Right lobe of liver (tissue), 6 donors: Measurements from ENCODE around the gene ADAMTS2. TPM values are rescaled to one million over a fixed set of nuclear protein-coding genes. Genes with fewer than 3 reads are reported as not detected.
A peak's percentile ranks its signal among the peaks of the same experiment; 100 is the strongest.

ENCODE experiments used
- ATAC-seq, 4 donors: fragments of 200-7000 bp; cut with Tn5 transposase; one replicate each; pipeline ENCODE4 v1.9.1; 2020; ENCODE audit warnings: mild to moderate bottlenecking in 4 of 4, moderate library complexity in 4 of 4
- DNase-seq, 3 donors: peaks; one replicate each; pipeline ENCODE4 v3.0.0-alpha.2; 2020
- H3K27ac ChIP-seq, 3 donors: fragments of 200-600 bp; one replicate each; pipeline ENCODE4 v1.8.0; 2022
- H3K27me3 ChIP-seq, 2 donors: fragments of 200-600 bp; one replicate each; pipeline ENCODE4 v1.8.0; 2022
- H3K36me3 ChIP-seq, 4 donors: fragments of 200-600 bp; sonication (generic) in 1 of 4; one replicate each; pipeline versions ENCODE4 v1.5.1 to v1.8.0; 2017 to 2022; ENCODE audit warnings: control low read depth in 1 of 4
- H3K4me1 ChIP-seq, 4 donors: fragments of 200-600 bp; sonication (generic) in 1 of 4; one replicate each; pipeline versions ENCODE4 v1.5.1 to v1.8.0; 2017 to 2022; ENCODE audit warnings: control low read depth in 1 of 4
- H3K4me3 ChIP-seq, 3 donors: fragments of 200-600 bp; one replicate each; pipeline ENCODE4 v1.8.0; 2022
- H3K9me3 ChIP-seq, 4 donors: fragments of 200-600 bp; sonication (generic) in 1 of 4; one replicate each; pipeline versions ENCODE4 v1.5.1 to v1.8.0; 2017 to 2022; ENCODE audit warnings: control low read depth in 1 of 4
- POLR2A ChIP-seq: fragments of 450-650 bp; IDR thresholded peaks from one replicate; pipeline ENCODE4 v1.6.1; 2017; ENCODE audit warnings: antibody characterized with exemption, mild to moderate bottlenecking
- WGBS: methylation state at CpG from one replicate; pipeline ENCODE4 v1.1.6; 2018; ENCODE audit warnings: low coverage, low lambda C conversion rate; ENCODE audit not compliant: insufficient coverage; ENCODE audit errors: missing lambda C conversion rate; 5-methylcytosine and 5-hydroxymethylcytosine counted together
- intact Hi-C, 2 donors: fragments of 100-400 bp; cut with DNase I; formaldehyde crosslinking; loops; one replicate each; pipeline versions ENCODE4 v1.11.2 to v1.14.1; 2022
- total RNA-seq, 6 experiments: library from RNA; depleted of rRNA in 2 of 6; stranded (reverse); fragments of >200 nt in 2 of 6; fragmentation: NEBNext Ultra II Directional in 3 of 6; extraction: Animal tissue kit (Norgen Biotek cat#: 25700) in 3 of 6; gene quantifications; one replicate each; pipeline versions ENCODE4 v1.1.0 to v1.2.4, GENCODE V29; 2016 to 2023
- TF ChIP-seq, protein P1 (sequence below), 4 donors: fragments of 200-600 bp in 3 of 4; fragments of 450-650 bp in 1 of 4; IDR thresholded peaks; one replicate each; pipeline versions ENCODE4 v1.5.1 to v1.8.0; 2016 to 2022; ENCODE audit warnings: antibody characterized with exemption in 4 of 4, mild to moderate bottlenecking in 2 of 4
- donor health status: DM: no; HTN: yes; CAD: no.
- donor health status: DM: no; HTN: no; CAD: no.
- donor health status: DM: no; HTN: no; CAD: no.
- donor health status: DM: no; HTN: yes; CAD: no.
- donor health status: DM: no; HTN: yes; CAD: no.

Gene ADAMTS2
- total RNA-seq, 6 experiments from 2014 or later: 6.3 to 18.9 (median 13.5) TPM

DNA sequence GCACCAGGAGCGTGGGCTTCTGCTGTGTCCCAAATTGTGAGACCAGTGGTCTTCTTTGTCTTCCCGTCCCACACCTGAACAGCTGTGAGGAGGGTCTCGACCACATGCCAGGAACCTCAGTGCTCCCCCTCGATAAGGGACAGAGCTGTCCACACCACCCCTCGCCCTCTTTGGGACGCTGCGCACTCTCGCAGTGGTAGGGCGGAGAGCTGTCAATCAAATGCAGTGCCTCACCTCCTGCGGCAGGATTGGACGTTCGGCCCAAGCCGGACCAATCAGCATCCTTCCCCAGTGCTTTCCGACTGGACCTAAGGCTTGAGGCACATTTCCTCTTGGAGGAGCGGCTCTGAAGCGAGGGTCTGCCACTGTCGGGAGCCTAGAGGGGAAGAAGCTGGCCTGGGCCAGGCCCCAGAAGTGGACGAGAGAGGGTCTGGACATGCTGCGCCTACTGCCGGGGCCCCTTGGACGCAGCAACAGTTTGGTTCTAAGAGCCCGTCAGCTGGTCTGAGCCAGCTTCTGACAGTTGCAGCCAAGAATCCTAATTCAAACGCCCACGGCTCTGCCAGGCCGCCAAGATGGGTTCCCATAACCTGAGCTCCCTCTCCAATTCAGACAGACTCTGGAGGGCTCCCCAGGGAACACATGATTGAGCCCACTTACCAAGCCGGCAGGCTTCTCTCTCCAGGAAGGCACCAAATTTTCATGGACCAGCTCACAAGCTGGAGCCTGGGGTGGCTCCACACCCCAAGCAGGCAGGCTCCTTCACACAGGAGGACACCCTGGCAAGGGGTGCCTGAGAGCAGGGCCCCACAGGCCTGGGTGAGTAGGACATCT lies 28.1 kb upstream of the ADAMTS2 start:
- DNase-seq (peak in 2 of 3 donors; percentile 36 to 42), ATAC-seq (no peak)
- Histone ChIP-seq H3K4me3 (no peak overlapping the region), H3K9me3 (no peaks in the 10 kb centered on the region), H3K36me3 (no peaks in the 10 kb centered on the region), H3K4me1 (no peaks in the 10 kb centered on the region), H3K27ac (no peak overlapping the region), H3K27me3 (no peaks in the 10 kb centered on the region)
- WGBS: 72% methylated on average over 15 of the region's 26 CpGs
- no peak for TF ChIP-seq POLR2A
- intact Hi-C loops: no loop called here

- WGBS: 64% methylated on average over 3 of the region's 14 CpGs
- no peaks in the 10 kb centered on the region for H3K36me3 ChIP-seq
- peak; percentile 10 to 36 (median 35) for DNase-seq
- no peak overlapping the region for H3K27ac ChIP-seq
- H3K4me1 ChIP-seq: no peaks in the 10 kb centered on the region
- H3K9me3 ChIP-seq: no peaks in the 10 kb centered on the region
- H3K27me3 ChIP-seq: no peaks in the 10 kb centered on the region
- TF ChIP-seq, protein P1, sequence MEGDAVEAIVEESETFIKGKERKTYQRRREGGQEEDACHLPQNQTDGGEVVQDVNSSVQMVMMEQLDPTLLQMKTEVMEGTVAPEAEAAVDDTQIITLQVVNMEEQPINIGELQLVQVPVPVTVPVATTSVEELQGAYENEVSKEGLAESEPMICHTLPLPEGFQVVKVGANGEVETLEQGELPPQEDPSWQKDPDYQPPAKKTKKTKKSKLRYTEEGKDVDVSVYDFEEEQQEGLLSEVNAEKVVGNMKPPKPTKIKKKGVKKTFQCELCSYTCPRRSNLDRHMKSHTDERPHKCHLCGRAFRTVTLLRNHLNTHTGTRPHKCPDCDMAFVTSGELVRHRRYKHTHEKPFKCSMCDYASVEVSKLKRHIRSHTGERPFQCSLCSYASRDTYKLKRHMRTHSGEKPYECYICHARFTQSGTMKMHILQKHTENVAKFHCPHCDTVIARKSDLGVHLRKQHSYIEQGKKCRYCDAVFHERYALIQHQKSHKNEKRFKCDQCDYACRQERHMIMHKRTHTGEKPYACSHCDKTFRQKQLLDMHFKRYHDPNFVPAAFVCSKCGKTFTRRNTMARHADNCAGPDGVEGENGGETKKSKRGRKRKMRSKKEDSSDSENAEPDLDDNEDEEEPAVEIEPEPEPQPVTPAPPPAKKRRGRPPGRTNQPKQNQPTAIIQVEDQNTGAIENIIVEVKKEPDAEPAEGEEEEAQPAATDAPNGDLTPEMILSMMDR (IDR thresholded peaks at IDR 0.05): no peak
- no peak for TF ChIP-seq POLR2A
- no peak overlapping the region for H3K4me3 ChIP-seq
- intact Hi-C loops: no loop called here
- no peak for ATAC-seq
These were observed 26.7 kb upstream of the ADAMTS2 start for GRCh38 chr5:179371681-179372680.

GRCh38 chr5:179371121-179371510 lies 25.9 kb upstream of the ADAMTS2 start:
- no peak for ATAC-seq
- no peak for DNase-seq
- H3K4me3 ChIP-seq: no peak overlapping the region
- H3K27me3 ChIP-seq: no peaks in the 10 kb centered on the region
- 62% methylated on average over 5 of the region's 5 CpGs for WGBS
- intact Hi-C loops: no loop called here
- TF ChIP-seq, protein P1 (IDR thresholded peaks at IDR 0.05): no peak
- no peak for TF ChIP-seq POLR2A
- no peaks in the 10 kb centered on the region for H3K9me3 ChIP-seq
- H3K4me1 ChIP-seq: no peaks in the 10 kb centered on the region
- H3K36me3 ChIP-seq: no peaks in the 10 kb centered on the region
- H3K27ac ChIP-seq: no peak overlapping the region

DNA sequence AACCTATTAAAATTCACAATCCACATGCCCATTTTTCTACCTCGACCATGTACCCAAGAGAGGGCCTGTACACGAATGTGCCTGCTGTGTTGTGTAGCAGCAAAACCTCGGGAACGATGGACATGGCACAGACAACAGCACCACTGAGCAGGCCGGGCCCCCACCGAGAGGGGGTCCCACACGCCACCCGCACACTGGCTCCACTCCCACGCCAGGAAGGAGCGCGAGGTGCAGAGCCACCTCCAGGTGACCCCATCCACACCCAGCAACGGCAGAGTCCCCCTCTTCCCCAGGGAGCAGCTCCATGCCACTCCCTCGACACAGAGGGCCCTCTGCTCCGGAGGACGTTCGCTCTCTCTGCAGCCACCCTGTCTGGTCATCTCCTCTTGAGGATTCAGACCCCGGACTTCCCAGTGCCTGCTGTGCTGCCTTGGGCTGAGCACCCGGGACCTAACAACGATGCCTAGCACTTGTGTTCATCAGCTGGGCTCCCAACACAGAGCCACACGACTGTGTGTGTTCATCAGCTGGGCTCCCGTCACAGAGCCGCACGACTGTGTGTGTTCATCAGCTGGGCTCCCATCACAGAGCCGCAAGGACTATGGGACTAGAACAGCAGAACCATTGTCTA lies 25.3 kb upstream of the ADAMTS2 start:
- 62% methylated on average over 14 of the region's 24 CpGs for WGBS
- Histone ChIP-seq H3K36me3 (no peaks in the 10 kb centered on the region), H3K27ac (no peak overlapping the region), H3K4me1 (no peaks in the 10 kb centered on the region), H3K4me3 (no peak overlapping the region), H3K27me3 (no peaks in the 10 kb centered on the region), H3K9me3 (no peaks in the 10 kb centered on the region)
- TF ChIP-seq, protein P1 (IDR thresholded peaks at IDR 0.05): no peak
- no peak for TF ChIP-seq POLR2A
- DNase-seq (peak in 2 of 3 donors; percentile 9 to 34), ATAC-seq (no peak)
- intact Hi-C loops: no loop called here
